Measurements from ENCODE around the gene LCN15. TPM values are rescaled to one million over a fixed set of nuclear protein-coding genes. Genes with fewer than 3 reads are reported as not detected.
A peak's percentile ranks its signal among the peaks of the same experiment; 100 is the strongest.
"Not testable (repeated sequence)": the region's sequence is repeated elsewhere in the genome, so short reads cannot be mapped to it uniquely, and the experiment has no call there.

The LCN15 gene
- total RNA-seq, 4 donors from 2014 or later: not detected

DNA sequence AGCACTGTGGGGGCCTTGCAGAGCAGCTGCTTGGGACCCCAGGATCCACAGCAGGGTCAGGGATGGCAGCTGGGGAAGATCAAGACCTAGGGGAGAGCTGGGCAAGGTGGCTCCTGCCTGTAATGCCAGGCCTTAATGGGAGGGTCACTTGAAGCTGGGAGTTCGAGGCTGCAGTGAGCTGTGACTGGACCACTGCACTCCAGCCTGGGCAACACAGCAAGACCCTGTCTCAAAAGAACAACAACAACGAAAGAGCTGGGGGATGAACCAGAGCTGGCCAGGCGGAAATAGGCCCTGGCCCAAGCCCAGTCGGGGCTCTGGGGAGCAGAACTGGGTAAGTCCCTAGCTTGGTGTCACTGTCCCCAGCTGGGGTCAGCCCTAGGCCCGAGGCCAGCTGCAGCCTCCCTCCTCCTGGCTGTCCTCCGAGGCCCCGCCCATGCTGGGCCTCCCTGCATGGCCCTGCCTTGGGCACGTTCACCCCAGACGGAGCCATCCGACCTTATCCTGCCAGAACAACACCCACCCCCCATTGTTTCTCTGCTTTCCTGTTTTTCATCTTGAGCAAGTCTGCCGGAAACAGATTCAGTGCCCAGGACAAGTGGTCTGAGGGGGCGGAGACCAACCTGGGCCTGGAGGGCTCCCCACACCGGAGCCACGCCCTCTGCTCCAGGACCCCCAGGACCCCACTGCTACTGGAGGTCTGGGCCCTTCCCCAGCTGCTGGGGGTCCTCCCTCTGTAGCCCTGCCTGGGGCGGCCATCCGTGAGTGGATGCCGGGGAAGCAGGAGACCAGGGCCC is 50.0 kb downstream of the LCN15 start:
- WGBS, 2 donors (ENCODE audit: low coverage in 1 of 2): 55 to 70% methylated on average over 2 to 6 of the region's 17 CpGs
- no peak for TF ChIP-seq POLR2A (IDR thresholded peaks at IDR 0.05)
- TF ChIP-seq, protein P1, sequence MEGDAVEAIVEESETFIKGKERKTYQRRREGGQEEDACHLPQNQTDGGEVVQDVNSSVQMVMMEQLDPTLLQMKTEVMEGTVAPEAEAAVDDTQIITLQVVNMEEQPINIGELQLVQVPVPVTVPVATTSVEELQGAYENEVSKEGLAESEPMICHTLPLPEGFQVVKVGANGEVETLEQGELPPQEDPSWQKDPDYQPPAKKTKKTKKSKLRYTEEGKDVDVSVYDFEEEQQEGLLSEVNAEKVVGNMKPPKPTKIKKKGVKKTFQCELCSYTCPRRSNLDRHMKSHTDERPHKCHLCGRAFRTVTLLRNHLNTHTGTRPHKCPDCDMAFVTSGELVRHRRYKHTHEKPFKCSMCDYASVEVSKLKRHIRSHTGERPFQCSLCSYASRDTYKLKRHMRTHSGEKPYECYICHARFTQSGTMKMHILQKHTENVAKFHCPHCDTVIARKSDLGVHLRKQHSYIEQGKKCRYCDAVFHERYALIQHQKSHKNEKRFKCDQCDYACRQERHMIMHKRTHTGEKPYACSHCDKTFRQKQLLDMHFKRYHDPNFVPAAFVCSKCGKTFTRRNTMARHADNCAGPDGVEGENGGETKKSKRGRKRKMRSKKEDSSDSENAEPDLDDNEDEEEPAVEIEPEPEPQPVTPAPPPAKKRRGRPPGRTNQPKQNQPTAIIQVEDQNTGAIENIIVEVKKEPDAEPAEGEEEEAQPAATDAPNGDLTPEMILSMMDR (IDR thresholded peaks at IDR 0.05): no peak
- no peak for TF ChIP-seq EP300 (IDR thresholded peaks at IDR 0.05)
- peak; percentile 21 for TF ChIP-seq POLR2AphosphoS5 (IDR thresholded peaks at IDR 0.05)
- Histone ChIP-seq H3K4me3 (peak overlapping the region in 1 of 2 donors; percentile 65), H3K27me3 (peaks cover 51% of the 10 kb centered on the region), H3K27ac (peak overlapping the region in 3 of 4 donors; percentile 42 to 80 (median 79)), H3K9me3 (no peaks in the 10 kb centered on the region), H3K36me3 (no peaks in the 10 kb centered on the region), H3K4me1 (peaks cover 0 to 35% (median 15%) of the 10 kb centered on the region in 3 donors)
- peak; percentile 41 for ATAC-seq

DNA sequence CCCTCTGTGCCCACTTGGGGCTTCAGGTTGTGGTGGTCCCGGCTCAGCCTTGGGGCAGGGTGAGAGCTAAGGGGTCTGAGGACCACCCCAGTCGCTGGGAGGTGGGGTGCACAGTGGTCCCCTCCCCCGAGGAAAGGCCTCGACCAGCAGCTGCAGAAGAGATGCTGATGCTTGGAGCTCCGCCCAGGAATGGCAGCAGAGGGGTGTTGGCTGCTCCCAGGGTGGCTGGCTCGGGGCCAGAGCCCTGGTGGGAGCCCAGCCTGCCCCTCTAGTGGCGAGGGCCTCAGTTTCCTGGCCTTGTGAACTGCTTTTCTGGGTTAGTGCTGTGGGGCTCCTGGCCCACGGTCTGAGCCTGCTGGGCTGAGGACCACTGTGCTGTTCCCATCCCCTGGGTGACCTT is 50.8 kb downstream of the LCN15 start:
- no CpG with 5 or more reads among the region's 8 CpGs for WGBS, 2 donors (ENCODE audit: low coverage in 1 of 2)
- peak overlapping the region in 3 of 4 donors; percentile 42 to 80 (median 79) for H3K27ac ChIP-seq

DNA sequence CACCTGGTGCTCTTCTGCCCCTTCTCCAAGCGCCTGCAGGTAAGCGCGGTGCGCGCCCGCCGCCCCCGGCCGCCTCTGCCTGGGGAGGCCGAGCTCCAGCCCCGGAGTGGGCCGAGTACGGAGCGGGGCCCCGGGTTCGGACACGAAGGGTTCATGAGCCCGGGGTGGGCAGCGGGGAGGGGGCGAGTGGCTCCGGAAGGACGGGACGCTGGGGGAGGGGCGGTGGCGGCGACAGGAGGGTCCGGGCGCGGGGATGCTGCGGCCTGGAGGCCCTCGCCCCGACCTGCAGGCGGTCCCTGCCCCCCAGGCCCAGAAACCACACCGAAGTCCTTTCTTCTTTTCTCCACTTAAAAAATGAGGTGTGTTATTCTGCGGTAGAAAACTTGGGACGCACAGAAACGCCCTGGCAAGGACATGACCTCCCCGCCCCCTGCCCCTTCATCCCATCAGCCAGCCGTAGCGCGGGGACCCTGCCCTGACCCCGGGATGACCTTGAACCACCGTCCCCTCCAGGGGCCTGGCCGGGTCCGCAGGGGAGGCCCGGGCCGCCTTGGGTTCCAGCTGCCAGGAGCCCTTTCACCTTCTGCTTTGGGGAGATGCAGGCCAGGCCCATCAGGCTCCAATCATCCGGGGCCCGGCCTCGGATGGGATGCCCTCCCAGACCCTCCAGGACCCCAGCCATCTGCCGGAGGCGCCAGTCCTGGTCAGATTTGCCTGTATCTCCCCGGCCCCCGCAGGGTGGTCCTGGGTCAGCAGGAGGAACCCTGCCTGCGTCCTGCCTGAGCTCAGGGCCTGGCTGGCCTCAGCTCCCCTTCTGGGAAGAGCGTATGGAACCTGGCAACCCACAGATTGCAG is 51.4 kb downstream of the LCN15 start:
- Histone ChIP-seq H3K4me3 (peak overlapping the region; percentile 60 to 65), H3K27ac (peak overlapping the region in 3 of 4 donors; percentile 42 to 80 (median 79)), H3K4me1 (peaks cover 0 to 28% (median 14%) of the 10 kb centered on the region in 3 donors), H3K27me3 (peaks cover 51% of the 10 kb centered on the region), H3K36me3 (no peaks in the 10 kb centered on the region), H3K9me3 (no peaks in the 10 kb centered on the region)
- no peak for TF ChIP-seq POLR2A (IDR thresholded peaks at IDR 0.05)
- TF ChIP-seq POLR2AphosphoS5 (IDR thresholded peaks at IDR 0.05): no peak
- TF ChIP-seq, protein P1 (IDR thresholded peaks at IDR 0.05): no peak
- TF ChIP-seq EP300 (IDR thresholded peaks at IDR 0.05): no peak
- no peak for ATAC-seq
- 0% methylated on average over 6 of the region's 56 CpGs; no CpG with 5 or more reads in 1 of the 2 donors for WGBS, 2 donors (ENCODE audit: low coverage in 1 of 2)

More for the DNA sequence above, 50.8 kb downstream of the LCN15 start:
- Histone ChIP-seq H3K36me3 (no peaks in the 10 kb centered on the region), H3K4me1 (peaks cover 0 to 28% (median 14%) of the 10 kb centered on the region in 3 donors), H3K4me3 (peak overlapping the region in 1 of 2 donors; percentile 65), H3K9me3 (no peaks in the 10 kb centered on the region), H3K27me3 (peaks cover 51% of the 10 kb centered on the region)
- TF ChIP-seq POLR2AphosphoS5 (IDR thresholded peaks at IDR 0.05) (no peak), EP300 (IDR thresholded peaks at IDR 0.05) (no peak), POLR2A (IDR thresholded peaks at IDR 0.05) (no peak)
- TF ChIP-seq, protein P1 (IDR thresholded peaks at IDR 0.05): no peak
- ATAC-seq: no peak

DNA sequence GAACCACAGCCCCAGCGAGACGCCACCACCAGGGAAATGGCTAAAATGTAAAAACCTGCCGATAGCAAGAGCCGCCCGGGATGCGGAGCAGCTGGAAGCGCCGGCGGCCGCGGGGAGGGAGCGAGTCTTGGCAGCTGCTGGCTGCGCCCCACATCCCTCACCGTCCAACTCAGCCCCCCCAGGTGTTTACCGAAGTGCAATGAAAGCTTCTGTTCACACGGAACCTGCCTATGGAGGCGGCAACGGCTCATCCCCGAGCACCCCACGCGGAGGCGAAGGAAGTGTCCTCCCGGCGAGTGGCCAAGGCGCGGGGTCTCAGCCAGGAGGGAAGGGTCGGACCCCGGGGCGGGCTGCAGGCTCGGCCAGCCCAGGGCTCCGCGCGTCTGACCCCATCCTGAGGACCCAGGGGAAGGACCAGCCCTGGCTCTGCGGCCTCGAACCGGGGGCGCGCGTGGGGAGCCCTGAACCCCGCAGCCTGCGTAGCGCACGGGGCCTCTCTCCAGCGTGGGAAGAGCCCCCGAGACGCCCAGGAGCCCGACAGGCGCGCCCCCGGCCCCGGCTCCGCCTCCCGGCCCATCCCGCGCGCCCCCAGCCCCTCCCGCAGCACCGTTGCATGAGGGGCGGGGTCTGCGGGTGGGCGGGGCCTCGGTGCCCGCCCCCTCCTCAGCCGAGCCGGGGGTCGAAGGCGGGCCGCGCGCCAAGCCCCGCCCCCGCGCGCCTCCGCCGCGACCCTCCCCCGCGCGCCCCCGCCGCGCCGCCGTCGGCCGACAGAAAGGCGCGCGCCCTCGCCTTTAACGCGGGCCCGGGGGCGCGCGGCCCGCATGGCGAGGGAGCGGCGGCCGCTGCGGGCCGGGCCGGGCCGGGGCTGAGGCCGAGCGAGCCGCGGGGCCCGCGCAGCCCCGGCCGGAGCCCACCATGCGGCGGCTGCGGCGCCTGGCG is 52.3 kb downstream of the LCN15 start, which contains the start of gene DIPK1B:
Gene DIPK1B, plus strand, starts transcription at position 822 of the 939 bp plus-strand sequence. Its CDS starts 94 bp downstream, at position 916.
- WGBS, 2 donors (ENCODE audit: low coverage in 1 of 2): 8 to 27% methylated on average over 4 to 5 of the region's 119 CpGs

GRCh38 chr9:136711219-136711648 is 53.1 kb downstream of the LCN15 start:
- not testable (repeated sequence) for ATAC-seq, H3K9me3 ChIP-seq, H3K36me3 ChIP-seq, H3K4me3 ChIP-seq, H3K27ac ChIP-seq
- 30 to 49% methylated on average over 3 to 4 of the region's 4 CpGs for WGBS, 2 donors (ENCODE audit: low coverage in 1 of 2)
- Histone ChIP-seq H3K27me3 (peaks cover 44% of the 10 kb centered on the region), H3K4me1 (peaks cover 0 to 28% (median 14%) of the 10 kb centered on the region in 3 donors)

More for the DNA sequence above, 52.3 kb downstream of the LCN15 start, which contains the start of gene DIPK1B:
- Histone ChIP-seq H3K27me3 (peaks cover 44% of the 10 kb centered on the region), H3K27ac (peak within 1 kb of the TSS in 3 of 4 donors; percentile 51 to 80 (median 79)), H3K4me1 (peaks cover 0 to 28% (median 14%) of the 10 kb centered on the region in 3 donors), H3K36me3 (no peaks in the 10 kb centered on the region), H3K4me3 (peak within 1 kb of the TSS; percentile 60 to 65), H3K9me3 (no peaks in the 10 kb centered on the region)
- no peak for TF ChIP-seq POLR2AphosphoS5 (IDR thresholded peaks at IDR 0.05)
- TF ChIP-seq, protein P1 (IDR thresholded peaks at IDR 0.05): no peak
- no peak for TF ChIP-seq POLR2A (IDR thresholded peaks at IDR 0.05)
- TF ChIP-seq EP300 (IDR thresholded peaks at IDR 0.05): no peak
- no peak for ATAC-seq

Data from gastroesophageal sphincter (tissue), 4 donors.